ENCODE measurements around the gene GFOD2.

GFOD2 gene

GRCh38 chr16:67628216-67628615, 90.9 kb downstream of the GFOD2 start:
- no peak for DNase-seq

Data from activated T-cell treated with anti-CD3 and anti-CD28 coated beads, Interleukin-2, amount 50 U/mL, for 1 hour (primary cell).